Cardiac fibroblast (primary cell): Measurements from ENCODE around the gene MTOR.

Experiments used
- DNase-seq, 2 donors: peaks; one replicate each; pipeline versions ENCODE4 v3.0.0 to v3.0.0-alpha.2; 2010; ENCODE audit warnings: low read depth in 2 of 2
- H3K4me3 ChIP-seq, 2 donors: replicated peaks in 1 of 2; 1 replicate in 1 of 2; 2 replicates in 1 of 2; pipeline ENCODE4 v1.5.1; 2011; ENCODE audit warnings: low read depth in 2 of 2, low read length in 2 of 2, mild to moderate bottlenecking in 2 of 2, moderate library complexity in 1 of 2
- CTCF ChIP-seq: IDR thresholded peaks from one replicate; pipeline ENCODE4 v1.5.1; 2011; ENCODE audit warnings: low read depth, mild to moderate bottlenecking, low read length, inconsistent platforms

The MTOR gene

GRCh38 chr1:11072216-11072917 lies 190.0 kb downstream of the MTOR start:
- no peak overlapping the region for H3K4me3 ChIP-seq
- DNase-seq = no peak
- no peak for TF ChIP-seq CTCF

- no peak for TF ChIP-seq CTCF
- no peak overlapping the region for H3K4me3 ChIP-seq
- no peak for DNase-seq
Measured at GRCh38 chr1:11071463-11072215, 190.7 kb downstream of the MTOR start.

- H3K4me3 ChIP-seq = no peak overlapping the region
- DNase-seq = no peak
- no peak for TF ChIP-seq CTCF
Measured at GRCh38 chr1:11070876-11071275, 191.5 kb downstream of the MTOR start.

GRCh38 chr1:11068600-11069473 lies 193.5 kb downstream of the MTOR start:
- H3K4me3 ChIP-seq = no peak overlapping the region
- TF ChIP-seq CTCF = no peak
- no peak for DNase-seq

- DNase-seq = no peak
- no peak overlapping the region for H3K4me3 ChIP-seq
- TF ChIP-seq CTCF = no peak
Measured at GRCh38 chr1:11067716-11068599, 194.4 kb downstream of the MTOR start.

GRCh38 chr1:11065796-11066195 lies 196.6 kb downstream of the MTOR start:
- no peak for TF ChIP-seq CTCF
- no peak overlapping the region for H3K4me3 ChIP-seq
- DNase-seq = no peak
